CD4-positive, alpha-beta T cell treated with Interleukin-1 beta for 1 hour (primary cell): Measurements from ENCODE around the gene DRC3.
"Not testable (repeated sequence)": the region's sequence is repeated elsewhere in the genome, so short reads cannot be mapped to it uniquely, and the experiment has no call there.

Source experiments
- DNase-seq, 2 donors: peaks; one replicate each; pipeline ENCODE4 v3.0.0-alpha.2; 2020 to 2022

DRC3 gene

GRCh38 chr17:17972126-17972951, at the start of gene DRC3, which contains the start of gene TOM1L2:
Gene DRC3, plus strand, starts transcription at chr17:17972862. Its CDS starts 4,737 bp downstream, at chr17:17977599.
Gene TOM1L2, minus strand, starts transcription at chr17:17972400. Its CDS starts 87 bp downstream, at chr17:17972313.
- DNase-seq, result peak; percentile 100

GRCh38 chr17:17924131-17924856, 48.4 kb upstream of the DRC3 start:
- DNase-seq, result no peak

GRCh38 chr17:17924857-17925250, 47.8 kb upstream of the DRC3 start:
- DNase-seq, result no peak

- DNase-seq, result no peak
These were observed 46.6 kb upstream of the DRC3 start for GRCh38 chr17:17926036-17926435.

GRCh38 chr17:17926840-17927449, 45.7 kb upstream of the DRC3 start:
- no peak for DNase-seq

GRCh38 chr17:17928398-17929287, 44.0 kb upstream of the DRC3 start:
- DNase-seq, result no peak

- DNase-seq, result no peak
These were observed 42.8 kb upstream of the DRC3 start for GRCh38 chr17:17929655-17930380.

GRCh38 chr17:17930674-17931073, 42.0 kb upstream of the DRC3 start:
- DNase-seq, result no peak

- no peak for DNase-seq
These were observed 41.5 kb upstream of the DRC3 start for GRCh38 chr17:17931159-17931558.

GRCh38 chr17:17933775-17934174, 38.9 kb upstream of the DRC3 start:
- no peak for DNase-seq

GRCh38 chr17:17934214-17934613, 38.4 kb upstream of the DRC3 start:
- no peak for DNase-seq

- DNase-seq, result no peak
These were observed 37.9 kb upstream of the DRC3 start for GRCh38 chr17:17934806-17935205.

GRCh38 chr17:17935321-17936271, 37.1 kb upstream of the DRC3 start:
- DNase-seq, result peak in 1 of 2 donors; percentile 43

- no peak for DNase-seq
These were observed 35.3 kb upstream of the DRC3 start for GRCh38 chr17:17937201-17937853.

GRCh38 chr17:17937958-17938357, 34.7 kb upstream of the DRC3 start:
- no peak for DNase-seq

- no peak for DNase-seq
These were observed 34.1 kb upstream of the DRC3 start for GRCh38 chr17:17938388-17939107.

GRCh38 chr17:17939941-17940340, 32.7 kb upstream of the DRC3 start:
- DNase-seq, result not testable (repeated sequence)

- no peak for DNase-seq
These were observed 32.2 kb upstream of the DRC3 start for GRCh38 chr17:17940441-17940911.

GRCh38 chr17:17941015-17941414, 31.6 kb upstream of the DRC3 start:
- DNase-seq, result no peak
